H9 (cell line): Measurements from ENCODE around the gene HYAL1. TPM values are rescaled to one million over a fixed set of nuclear protein-coding genes. Genes with fewer than 3 reads are reported as not detected.

ENCODE experiments used
- DNase-seq: peaks from one replicate; pipeline ENCODE4 v3.0.0-alpha.2; 2017
- H2AFZ ChIP-seq: one replicate; pipeline ENCODE4 v1.6.1; 2013; ENCODE audit warnings: mild to moderate bottlenecking, low read length, control low read depth, moderate library complexity
- H2AK5ac ChIP-seq: 2 replicates; pipeline ENCODE4 v1.6.1; 2013; ENCODE audit warnings: low read length, control low read depth, mixed read lengths; ENCODE audit not compliant: insufficient read length
- H2BK120ac ChIP-seq: one replicate; pipeline ENCODE4 v1.6.1; 2013; ENCODE audit warnings: low read depth, mild to moderate bottlenecking, low read length, control low read depth, inconsistent platforms; ENCODE audit not compliant: poor library complexity, severe bottlenecking
- H2BK12ac ChIP-seq: 2 replicates; pipeline ENCODE4 v1.6.1; 2013; ENCODE audit warnings: low read length, control low read depth, mixed read lengths, low read depth; ENCODE audit not compliant: insufficient read length
- H2BK15ac ChIP-seq: 2 replicates; pipeline ENCODE4 v1.6.1; 2013; ENCODE audit warnings: low read depth, low read length, control low read depth
- H2BK20ac ChIP-seq: one replicate; pipeline ENCODE4 v1.6.1; 2013; ENCODE audit warnings: low read depth, mild to moderate bottlenecking, low read length, control low read depth, inconsistent platforms; ENCODE audit not compliant: poor library complexity, severe bottlenecking
- H2BK5ac ChIP-seq: 2 replicates; pipeline ENCODE4 v1.6.1; 2013; ENCODE audit warnings: low read length, control low read depth, mixed read lengths; ENCODE audit not compliant: insufficient read length
- H3K14ac ChIP-seq: 2 replicates; pipeline ENCODE4 v1.6.1; 2013; ENCODE audit warnings: low read length, control low read depth; ENCODE audit not compliant: insufficient read depth
- H3K18ac ChIP-seq: 2 replicates; pipeline ENCODE4 v1.6.1; 2013; ENCODE audit warnings: low read depth, mild to moderate bottlenecking, mixed read lengths, low read length, control low read depth; ENCODE audit not compliant: insufficient read length
- H3K23ac ChIP-seq: 2 replicates; pipeline ENCODE4 v1.6.1; 2013; ENCODE audit warnings: low read length, control low read depth, mixed read lengths, low read depth; ENCODE audit not compliant: insufficient read length
- H3K23me2 ChIP-seq: 2 replicates; pipeline ENCODE4 v1.6.1; 2013; ENCODE audit warnings: low read depth, mild to moderate bottlenecking, mixed read lengths, low read length, control low read depth; ENCODE audit not compliant: insufficient read length, poor library complexity, severe bottlenecking
- H3K27ac ChIP-seq: 2 replicates; pipeline ENCODE4 v1.5.1; 2013; ENCODE audit warnings: low read length, control low read depth, mixed read lengths, low read depth; ENCODE audit not compliant: insufficient read length
- H3K27me3 ChIP-seq: 2 replicates; pipeline ENCODE4 v1.6.1; 2013; ENCODE audit warnings: low read length, control low read depth, inconsistent platforms; ENCODE audit not compliant: insufficient read depth
- H3K4ac ChIP-seq: 2 replicates; pipeline ENCODE4 v1.6.1; 2013; ENCODE audit warnings: low read depth, mild to moderate bottlenecking, control low read depth, inconsistent platforms, low read length, moderate library complexity
- H3K4me1 ChIP-seq: 2 replicates; pipeline ENCODE4 v1.6.1; 2013; ENCODE audit warnings: low read length, control low read depth, inconsistent platforms; ENCODE audit not compliant: insufficient read depth
- H3K4me2 ChIP-seq: 2 replicates; pipeline ENCODE4 v1.6.1; 2013; ENCODE audit warnings: low read length, control low read depth, mixed read lengths; ENCODE audit not compliant: insufficient read length, insufficient read depth
- H3K56ac ChIP-seq: 2 replicates; pipeline ENCODE4 v1.6.1; 2013; ENCODE audit warnings: low read depth, mild to moderate bottlenecking, mixed read lengths, low read length, control low read depth; ENCODE audit not compliant: insufficient read length
- H3K79me1 ChIP-seq: 2 replicates; pipeline ENCODE4 v1.6.1; 2013; ENCODE audit warnings: low read depth, mild to moderate bottlenecking, moderate library complexity, low read length, control low read depth, inconsistent platforms; ENCODE audit not compliant: insufficient read depth, poor library complexity, severe bottlenecking
- H3K79me2 ChIP-seq: 2 replicates; pipeline ENCODE4 v1.6.1; 2013; ENCODE audit warnings: low read length, control low read depth, inconsistent platforms; ENCODE audit not compliant: insufficient read depth
- H3K9ac ChIP-seq: 2 replicates; pipeline ENCODE4 v1.6.1; 2013; ENCODE audit warnings: low read length, control low read depth, mixed read lengths; ENCODE audit not compliant: insufficient read length; ENCODE audit errors: extremely low read depth
- H3K9me3 ChIP-seq: one replicate; pipeline ENCODE4 v1.6.1; 2013; ENCODE audit warnings: low read depth, low read length, inconsistent platforms; ENCODE audit not compliant: control insufficient read depth
- H3T11ph ChIP-seq: one replicate; pipeline ENCODE4 v1.6.1; 2013; ENCODE audit warnings: mild to moderate bottlenecking, low read length, control low read depth, inconsistent platforms
- H4K20me1 ChIP-seq: one replicate; pipeline ENCODE4 v1.6.1; 2013; ENCODE audit not compliant: control insufficient read depth, insufficient read length, insufficient read depth
- H4K5ac ChIP-seq: 2 replicates; pipeline ENCODE4 v1.6.1; 2013; ENCODE audit warnings: low read depth, mild to moderate bottlenecking, mixed read lengths, low read length, control low read depth; ENCODE audit not compliant: insufficient read length
- H4K8ac ChIP-seq: replicated peaks from 2 replicates; pipeline ENCODE4 v1.6.1; 2013; ENCODE audit warnings: low read length, control low read depth, mixed read lengths, low read depth; ENCODE audit not compliant: insufficient read length
- H4K91ac ChIP-seq: 2 replicates; pipeline ENCODE4 v1.6.1; 2013; ENCODE audit warnings: low read depth, mild to moderate bottlenecking, moderate library complexity, mixed read lengths, low read length, control low read depth; ENCODE audit not compliant: insufficient read length
- H3K27ac Mint-ChIP-seq, 3 experiments: 2 replicates in 2 of 3; 3 replicates in 1 of 3; pipeline ENCODE4 v1.8.0; 2020 to 2021; ENCODE audit warnings: mixed read lengths in 3 of 3, mild to moderate bottlenecking in 1 of 3, moderate library complexity in 1 of 3
- H3K27me3 Mint-ChIP-seq: 2 replicates; pipeline ENCODE4 v1.8.0; 2021; ENCODE audit warnings: low read depth, mild to moderate bottlenecking, moderate library complexity, mixed read lengths
- H3K36me3 Mint-ChIP-seq, 3 experiments: 2 replicates in 2 of 3; 3 replicates in 1 of 3; pipeline ENCODE4 v1.8.0; 2020 to 2021; ENCODE audit warnings: low read depth in 3 of 3, mixed read lengths in 3 of 3; ENCODE audit not compliant: insufficient read depth in 1 of 3
- H3K4me1 Mint-ChIP-seq, 2 experiments: 2 replicates each; pipeline ENCODE4 v1.8.0; 2020; ENCODE audit warnings: mixed read lengths in 2 of 2
- H3K4me3 Mint-ChIP-seq, 2 experiments: 2 replicates in 1 of 2; 3 replicates in 1 of 2; pipeline ENCODE4 v1.8.0; 2020 to 2021; ENCODE audit warnings: mild to moderate bottlenecking in 2 of 2, mixed read lengths in 2 of 2, moderate library complexity in 1 of 2
- H3K9me3 Mint-ChIP-seq, 2 experiments: 2 replicates in 1 of 2; 3 replicates in 1 of 2; pipeline ENCODE4 v1.8.0; 2020; ENCODE audit warnings: mild to moderate bottlenecking in 2 of 2, mixed read lengths in 2 of 2, moderate library complexity in 1 of 2
- WGBS: extraction: QIAGEN DNeasy Blood & Tissue Kit; methylation state at CpG from one replicate; pipeline ENCODE4 v1.1.7; 2013; ENCODE audit warnings: missing lambda C conversion rate, low lambda C conversion rate, mixed read lengths; ENCODE audit not compliant: insufficient read length; ENCODE audit errors: extremely low coverage; 5-methylcytosine and 5-hydroxymethylcytosine counted together
- total RNA-seq: library from RNA; stranded (reverse); gene quantifications from 2 replicates; pipeline ENCODE4 v1.2.1, GENCODE V29; 2021
- TF ChIP-seq, protein P1 (sequence below): fragments of 200-600 bp; sonication (generic); conservative IDR thresholded peaks from 3 replicates; pipeline ENCODE4 v1.8.0; 2021; ENCODE audit warnings: antibody characterized with exemption, mild to moderate bottlenecking

The HYAL1 gene
- total RNA-seq, 1 experiment from 2014 or later, result 2.0 TPM

GRCh38 chr3:50260942-50261441 lies 42.4 kb downstream of the HYAL1 start:
- H3K9me3 Mint-ChIP-seq, result no peaks in the 10 kb centered on the region
- no peak overlapping the region for H3K27ac ChIP-seq

More at GRCh38 chr3:50260942-50261441, 42.4 kb downstream of the HYAL1 start:
- no peaks in the 10 kb centered on the region for H3K79me1 ChIP-seq
- peaks cover 32 to 59% of the 10 kb centered on the region in 2 experiments for H3K4me1 Mint-ChIP-seq
- peak overlapping the region in 2 of 3 experiments; percentile 73 to 93; a peak in 5 of 7 replicates for H3K27ac Mint-ChIP-seq
- no peaks in the 10 kb centered on the region for H4K20me1 ChIP-seq
- peaks cover 14 to 30% (median 29%) of the 10 kb centered on the region in 3 experiments; a peak in 6 of 7 replicates for H3K36me3 Mint-ChIP-seq
- H2AFZ ChIP-seq, result no peak overlapping the region
- no peaks in the 10 kb centered on the region for H3K23me2 ChIP-seq
- H3K27me3 ChIP-seq, result no peaks in the 10 kb centered on the region
- peak overlapping the region; percentile 16; the same call in 1 of the 2 replicates for H3K14ac ChIP-seq
- no peak overlapping the region for H3K4ac ChIP-seq
- peak overlapping the region; percentile 93 for H3K18ac ChIP-seq
- no peak overlapping the region for H2BK5ac ChIP-seq
- peaks cover 3% of the 10 kb centered on the region; the same call in 1 of the 2 replicates for H3K4me1 ChIP-seq
- H3K9ac ChIP-seq, result no peak overlapping the region
- H3K23ac ChIP-seq, result no peak overlapping the region
- H3K9me3 ChIP-seq, result no peaks in the 10 kb centered on the region
- H4K8ac ChIP-seq, result no peak overlapping the region
- H2BK20ac ChIP-seq, result no peak overlapping the region
- H4K5ac ChIP-seq, result no peak overlapping the region
- peak overlapping the region; percentile 57 to 70; a peak in 4 of 5 replicates for H3K4me3 Mint-ChIP-seq
- H2BK12ac ChIP-seq, result no peak overlapping the region
- peaks cover 1% of the 10 kb centered on the region; the same call in 1 of the 2 replicates for H3K27me3 Mint-ChIP-seq
- H2BK120ac ChIP-seq, result no peak overlapping the region
- WGBS, result no CpG with 5 or more reads among the region's 5 CpGs
- no peak overlapping the region for H3T11ph ChIP-seq
- H3K56ac ChIP-seq, result no peak overlapping the region
- H3K79me2 ChIP-seq, result no peaks in the 10 kb centered on the region
- H2BK15ac ChIP-seq, result no peak overlapping the region
- no peak overlapping the region for H2AK5ac ChIP-seq
- TF ChIP-seq, protein P1, sequence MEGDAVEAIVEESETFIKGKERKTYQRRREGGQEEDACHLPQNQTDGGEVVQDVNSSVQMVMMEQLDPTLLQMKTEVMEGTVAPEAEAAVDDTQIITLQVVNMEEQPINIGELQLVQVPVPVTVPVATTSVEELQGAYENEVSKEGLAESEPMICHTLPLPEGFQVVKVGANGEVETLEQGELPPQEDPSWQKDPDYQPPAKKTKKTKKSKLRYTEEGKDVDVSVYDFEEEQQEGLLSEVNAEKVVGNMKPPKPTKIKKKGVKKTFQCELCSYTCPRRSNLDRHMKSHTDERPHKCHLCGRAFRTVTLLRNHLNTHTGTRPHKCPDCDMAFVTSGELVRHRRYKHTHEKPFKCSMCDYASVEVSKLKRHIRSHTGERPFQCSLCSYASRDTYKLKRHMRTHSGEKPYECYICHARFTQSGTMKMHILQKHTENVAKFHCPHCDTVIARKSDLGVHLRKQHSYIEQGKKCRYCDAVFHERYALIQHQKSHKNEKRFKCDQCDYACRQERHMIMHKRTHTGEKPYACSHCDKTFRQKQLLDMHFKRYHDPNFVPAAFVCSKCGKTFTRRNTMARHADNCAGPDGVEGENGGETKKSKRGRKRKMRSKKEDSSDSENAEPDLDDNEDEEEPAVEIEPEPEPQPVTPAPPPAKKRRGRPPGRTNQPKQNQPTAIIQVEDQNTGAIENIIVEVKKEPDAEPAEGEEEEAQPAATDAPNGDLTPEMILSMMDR, result no peak
- no peak for DNase-seq
- H4K91ac ChIP-seq, result no peak overlapping the region
- H3K4me2 ChIP-seq, result peak overlapping the region; percentile 30
